GM23248 (cell line): ENCODE results near the gene APRT. TPM values are rescaled to one million over a fixed set of nuclear protein-coding genes. Genes with fewer than 3 reads are reported as not detected.

Experiments
- DNase-seq: peaks from one replicate; pipeline ENCODE4 v3.0.0-alpha.2; 2015
- H2AFZ ChIP-seq: fragments of 200-600 bp; sonication (generic); 2 replicates; pipeline ENCODE4 v1.6.1; 2016; ENCODE audit warnings: antibody characterized with exemption
- H3F3A ChIP-seq: fragments of 200-600 bp; sonication (generic); 2 replicates; pipeline ENCODE4 v1.6.1; 2016; ENCODE audit warnings: mild to moderate bottlenecking, antibody characterized with exemption, mixed run types; ENCODE audit not compliant: insufficient read depth
- H3K27ac ChIP-seq: fragments of 200-600 bp; sonication (generic); 2 replicates; pipeline ENCODE4 v1.5.1; 2016; ENCODE audit warnings: mild to moderate bottlenecking
- H3K27me3 ChIP-seq: fragments of 200-600 bp; sonication (generic); replicated peaks from 2 replicates; pipeline ENCODE4 v1.6.1; 2016; ENCODE audit warnings: mild to moderate bottlenecking; ENCODE audit not compliant: insufficient read depth
- H3K36me3 ChIP-seq: fragments of 200-600 bp; sonication (generic); 2 replicates; pipeline ENCODE4 v1.6.1; 2016; ENCODE audit warnings: low read depth, mild to moderate bottlenecking
- H3K4me1 ChIP-seq: fragments of 200-600 bp; sonication (generic); 2 replicates; pipeline ENCODE4 v1.6.1; 2016; ENCODE audit warnings: mild to moderate bottlenecking; ENCODE audit not compliant: insufficient read depth
- H3K4me2 ChIP-seq: fragments of 200-600 bp; sonication (generic); one replicate; pipeline ENCODE4 v1.6.1; 2016; ENCODE audit warnings: mild to moderate bottlenecking; ENCODE audit not compliant: unreplicated experiment
- H3K4me3 ChIP-seq: fragments of 200-600 bp; sonication (generic); 2 replicates; pipeline ENCODE4 v1.5.1; 2016; ENCODE audit warnings: mild to moderate bottlenecking
- H3K79me2 ChIP-seq: fragments of 200-600 bp; sonication (generic); 2 replicates; pipeline ENCODE4 v1.6.1; 2016; ENCODE audit warnings: mild to moderate bottlenecking; ENCODE audit not compliant: insufficient read depth
- H3K9ac ChIP-seq: fragments of 200-600 bp; sonication (generic); 2 replicates; pipeline ENCODE4 v1.6.1; 2016; ENCODE audit warnings: mild to moderate bottlenecking
- H3K9me2 ChIP-seq: fragments of 200-600 bp; sonication (generic); 2 replicates; pipeline ENCODE4 v1.6.1; 2016; ENCODE audit warnings: mixed run types, mild to moderate bottlenecking, moderate library complexity; ENCODE audit not compliant: insufficient read depth
- H3K9me3 ChIP-seq: fragments of 200-600 bp; sonication (generic); one replicate; pipeline ENCODE4 v1.6.1; 2017; ENCODE audit warnings: low read depth
- H4K20me1 ChIP-seq: fragments of 200-600 bp; sonication (generic); 2 replicates; pipeline ENCODE4 v1.6.0; 2016; ENCODE audit not compliant: insufficient read depth
- EZH2 ChIP-seq: fragments of 200-600 bp; sonication (generic); IDR thresholded peaks from 2 replicates; pipeline ENCODE4 v1.6.1; 2018; ENCODE audit warnings: antibody characterized with exemption, mild to moderate bottlenecking; ENCODE audit not compliant: insufficient read depth, poor library complexity, severe bottlenecking
- EZH2phosphoT487 ChIP-seq: fragments of 200-600 bp; sonication (generic); IDR thresholded peaks from 2 replicates; pipeline ENCODE4 v1.6.1; 2018; ENCODE audit warnings: antibody characterized with exemption, moderate library complexity, mild to moderate bottlenecking, low read depth; ENCODE audit not compliant: insufficient read depth
- WGBS, 2 experiments: methylation state at CpG; one replicate each; pipeline ENCODE4 v1.1.6; 2015 to 2017; ENCODE audit warnings: low lambda C conversion rate in 2 of 2, low coverage in 1 of 2; ENCODE audit errors: missing lambda C conversion rate in 2 of 2; 5-methylcytosine and 5-hydroxymethylcytosine counted together
- in situ Hi-C: fragments of 300-500 bp; cut with MboI; formaldehyde crosslinking; loops from 2 replicates; pipeline ENCODE4 v1.15.0; 2020
- polyA plus RNA-seq: library from polyadenylated mRNA; unstranded; fragments of >200 nt; fragmentation: Nextera tagmentation; extraction: Ambion mirVana; gene quantifications from 2 replicates; pipeline ENCODE4 v1.2.1, GENCODE V29; 2016
- total RNA-seq: library from RNA; depleted of rRNA; stranded (reverse); fragments of >200 nt; shearing (Covaris generic); gene quantifications from 2 replicates; pipeline ENCODE4 v1.2.3, GENCODE V29; 2014

APRT gene
- total and polyA plus RNA-seq, 2 experiments from 2014 or later, result 150 to 224 TPM

GRCh38 chr16:88810912-88811768 lies 588 bp downstream of the APRT start:
- TF ChIP-seq EZH2phosphoT487, result no peak
- no peak for TF ChIP-seq EZH2
- peak; percentile 89 for DNase-seq
- Histone ChIP-seq H2AFZ (peak overlapping the region; percentile 35), H3K9me2 (no peaks in the 10 kb centered on the region), H3K36me3 (no peaks in the 10 kb centered on the region), H3K4me2 (peak overlapping the region; percentile 82), H3K79me2 (peaks cover 17% of the 10 kb centered on the region), H3K4me3 (peak overlapping the region; percentile 79), H3K9me3 (no peaks in the 10 kb centered on the region), H3K27ac (peak overlapping the region; percentile 83), H3K9ac (peak overlapping the region; percentile 89), H3K4me1 (peaks cover 13% of the 10 kb centered on the region), H3K27me3 (no peaks in the 10 kb centered on the region), H3F3A (no peaks in the 10 kb centered on the region; the same call in 1 of the 2 replicates), H4K20me1 (no peaks in the 10 kb centered on the region)
- WGBS, 2 experiments, result 1% methylated on average over 49 to 64 of the region's 65 CpGs
- in situ Hi-C loops, result no loop called here

- Histone ChIP-seq H3K27ac (peak overlapping the region; percentile 83), H3K4me2 (peak overlapping the region; percentile 82), H2AFZ (no peak overlapping the region), H3K79me2 (peaks cover 17% of the 10 kb centered on the region), H3K4me1 (peaks cover 13% of the 10 kb centered on the region), H3K9me2 (no peaks in the 10 kb centered on the region), H3K4me3 (peak overlapping the region; percentile 79), H4K20me1 (no peaks in the 10 kb centered on the region), H3K27me3 (no peaks in the 10 kb centered on the region), H3K9me3 (no peaks in the 10 kb centered on the region), H3K36me3 (no peaks in the 10 kb centered on the region), H3F3A (no peaks in the 10 kb centered on the region; the same call in 1 of the 2 replicates), H3K9ac (peak overlapping the region; percentile 89)
- in situ Hi-C loops, result no loop called here
- DNase-seq, result peak; percentile 45
- TF ChIP-seq EZH2, result no peak
- no peak for TF ChIP-seq EZH2phosphoT487
- 17 to 18% methylated on average over 12 of the region's 12 CpGs for WGBS, 2 experiments
These were observed 1.4 kb downstream of the APRT start for GRCh38 chr16:88810166-88810911.

GRCh38 chr16:88809676-88810165 lies 2.0 kb downstream of the APRT start:
- Histone ChIP-seq H3F3A (no peaks in the 10 kb centered on the region; the same call in 1 of the 2 replicates), H3K79me2 (peaks cover 23% of the 10 kb centered on the region), H2AFZ (no peak overlapping the region), H3K9me2 (no peaks in the 10 kb centered on the region), H3K4me1 (peaks cover 13% of the 10 kb centered on the region), H3K36me3 (no peaks in the 10 kb centered on the region), H3K27me3 (no peaks in the 10 kb centered on the region), H3K4me2 (peak overlapping the region; percentile 82), H4K20me1 (no peaks in the 10 kb centered on the region), H3K9me3 (no peaks in the 10 kb centered on the region), H3K27ac (0 out of 2 replicates have a peak overlapping the region, but pooled peaks have one; percentile 83), H3K4me3 (peak overlapping the region; percentile 79), H3K9ac (peak overlapping the region; percentile 89)
- in situ Hi-C loops, result no loop called here
- DNase-seq, result no peak
- TF ChIP-seq EZH2phosphoT487, result no peak
- TF ChIP-seq EZH2, result no peak
- WGBS, 2 experiments, result 76 to 77% methylated on average over 8 to 9 of the region's 10 CpGs

GRCh38 chr16:88809068-88809675 lies 2.6 kb downstream of the APRT start:
- Histone ChIP-seq H2AFZ (no peak overlapping the region), H3K9ac (no peak overlapping the region), H3F3A (no peaks in the 10 kb centered on the region; the same call in 1 of the 2 replicates), H3K79me2 (peaks cover 28% of the 10 kb centered on the region), H4K20me1 (no peaks in the 10 kb centered on the region), H3K27me3 (no peaks in the 10 kb centered on the region), H3K36me3 (no peaks in the 10 kb centered on the region), H3K4me3 (no peak overlapping the region), H3K27ac (no peak overlapping the region), H3K4me1 (peaks cover 17% of the 10 kb centered on the region), H3K9me3 (no peaks in the 10 kb centered on the region), H3K4me2 (no peak overlapping the region), H3K9me2 (no peaks in the 10 kb centered on the region)
- 88 to 89% methylated on average over 10 of the region's 10 CpGs for WGBS, 2 experiments
- in situ Hi-C loops, result no loop called here
- DNase-seq, result no peak
- TF ChIP-seq EZH2 (no peak), EZH2phosphoT487 (no peak)
